ENCODE results near the gene ANTXR2.
"Not testable (repeated sequence)": the region's sequence is repeated elsewhere in the genome, so short reads cannot be mapped to it uniquely, and the experiment has no call there.

- TF ChIP-seq, protein P1, sequence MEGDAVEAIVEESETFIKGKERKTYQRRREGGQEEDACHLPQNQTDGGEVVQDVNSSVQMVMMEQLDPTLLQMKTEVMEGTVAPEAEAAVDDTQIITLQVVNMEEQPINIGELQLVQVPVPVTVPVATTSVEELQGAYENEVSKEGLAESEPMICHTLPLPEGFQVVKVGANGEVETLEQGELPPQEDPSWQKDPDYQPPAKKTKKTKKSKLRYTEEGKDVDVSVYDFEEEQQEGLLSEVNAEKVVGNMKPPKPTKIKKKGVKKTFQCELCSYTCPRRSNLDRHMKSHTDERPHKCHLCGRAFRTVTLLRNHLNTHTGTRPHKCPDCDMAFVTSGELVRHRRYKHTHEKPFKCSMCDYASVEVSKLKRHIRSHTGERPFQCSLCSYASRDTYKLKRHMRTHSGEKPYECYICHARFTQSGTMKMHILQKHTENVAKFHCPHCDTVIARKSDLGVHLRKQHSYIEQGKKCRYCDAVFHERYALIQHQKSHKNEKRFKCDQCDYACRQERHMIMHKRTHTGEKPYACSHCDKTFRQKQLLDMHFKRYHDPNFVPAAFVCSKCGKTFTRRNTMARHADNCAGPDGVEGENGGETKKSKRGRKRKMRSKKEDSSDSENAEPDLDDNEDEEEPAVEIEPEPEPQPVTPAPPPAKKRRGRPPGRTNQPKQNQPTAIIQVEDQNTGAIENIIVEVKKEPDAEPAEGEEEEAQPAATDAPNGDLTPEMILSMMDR (IDR thresholded peaks at IDR 0.05), result not testable (repeated sequence)
- not testable (repeated sequence) for TF ChIP-seq POLR2A (IDR thresholded peaks at IDR 0.05)
These were observed 81.9 kb downstream of the ANTXR2 start for GRCh38 chr4:79991100-79991499.

Measured in uterus (tissue), 2 donors.